GM19324 (cell line): ENCODE measurements around the gene PRELID1.
"Not testable (repeated sequence)": the region's sequence is repeated elsewhere in the genome, so short reads cannot be mapped to it uniquely, and the experiment has no call there.

Experiments
- ATAC-seq: cut with Tn5 transposase; IDR thresholded peaks from one replicate; pipeline ENCODE4 v1.9.1; 2021; ENCODE audit warnings: mild to moderate bottlenecking, moderate library complexity; ENCODE audit not compliant: unreplicated experiment, low FRiP score

Gene PRELID1

GRCh38 chr5:177297922-177298321 is 5.7 kb upstream of the PRELID1 start:
- ATAC-seq = no peak

GRCh38 chr5:177299697-177300096 is 3.9 kb upstream of the PRELID1 start:
- ATAC-seq = no peak

- ATAC-seq = no peak
These were observed 3.2 kb upstream of the PRELID1 start for GRCh38 chr5:177300236-177300880.

- ATAC-seq = no peak
These were observed 2.6 kb upstream of the PRELID1 start for GRCh38 chr5:177300951-177301350.

GRCh38 chr5:177301503-177302165 is 2.0 kb upstream of the PRELID1 start:
- ATAC-seq = no peak

- ATAC-seq = no peak
These were observed 1.1 kb upstream of the PRELID1 start for GRCh38 chr5:177302354-177303110.

- no peak for ATAC-seq
These were observed 359 bp downstream of the PRELID1 start for GRCh38 chr5:177303925-177304391.

- ATAC-seq = no peak
These were observed 957 bp downstream of the PRELID1 start for GRCh38 chr5:177304392-177305119.

- ATAC-seq = not testable (repeated sequence)
These were observed 2.6 kb downstream of the PRELID1 start for GRCh38 chr5:177306103-177306640.

- no peak for ATAC-seq
These were observed 3.3 kb downstream of the PRELID1 start for GRCh38 chr5:177306674-177307543.

GRCh38 chr5:177307544-177308363 is 4.2 kb downstream of the PRELID1 start:
- ATAC-seq = no peak

- no peak for ATAC-seq
These were observed 5.1 kb downstream of the PRELID1 start for GRCh38 chr5:177308740-177309139.

- ATAC-seq = no peak
These were observed 6.0 kb downstream of the PRELID1 start for GRCh38 chr5:177309351-177310191.

GRCh38 chr5:177310332-177310731 is 6.7 kb downstream of the PRELID1 start:
- ATAC-seq = no peak

GRCh38 chr5:177310757-177311391 is 7.3 kb downstream of the PRELID1 start:
- no peak for ATAC-seq

- no peak for ATAC-seq
These were observed 7.8 kb downstream of the PRELID1 start for GRCh38 chr5:177311392-177311722.
